HEK293 (cell line): Measurements from ENCODE around the gene USP6NL.

ENCODE experiments used
- CTCF ChIP-seq: fragments of 450-650 bp; formaldehyde crosslinking; IDR thresholded peaks from 2 replicates; pipeline ENCODE4 v1.5.1; 2016; ENCODE audit warnings: missing biosample characterization, missing genetic modification characterization
- KLF9 ChIP-seq: fragments of 450-650 bp; formaldehyde crosslinking; IDR thresholded peaks from 2 replicates; pipeline ENCODE4 v1.5.1; 2016; ENCODE audit warnings: missing biosample characterization, missing genetic modification characterization, low read depth
- ZIC2 ChIP-seq: fragments of 450-650 bp; formaldehyde crosslinking; IDR thresholded peaks from 2 replicates; pipeline ENCODE4 v1.5.1; 2016; ENCODE audit warnings: missing biosample characterization, missing genetic modification characterization
- ZNF280D ChIP-seq: fragments of 450-650 bp; formaldehyde crosslinking; IDR thresholded peaks from 2 replicates; pipeline ENCODE4 v1.5.1; 2016; ENCODE audit warnings: missing biosample characterization, missing genetic modification characterization
- ZNF423 ChIP-seq: fragments of 450-650 bp; formaldehyde crosslinking; IDR thresholded peaks from 2 replicates; pipeline ENCODE4 v1.5.1; 2016; ENCODE audit warnings: missing biosample characterization, missing genetic modification characterization
- ZNF488 ChIP-seq: fragments of 450-650 bp; formaldehyde crosslinking; IDR thresholded peaks from 2 replicates; pipeline ENCODE4 v1.5.1; 2016; ENCODE audit warnings: missing biosample characterization, missing genetic modification characterization
- ZNF530 ChIP-seq: fragments of 450-650 bp; formaldehyde crosslinking; IDR thresholded peaks from 2 replicates; pipeline ENCODE4 v1.5.1; 2016; ENCODE audit warnings: low read depth, missing biosample characterization, missing genetic modification characterization

GRCh38 chr10:11442001-11442773 lies 169.3 kb downstream of the USP6NL start:
- no peak for TF ChIP-seq CTCF
- TF ChIP-seq ZNF488 (tag by site-specific recombination): no peak
- no peak for TF ChIP-seq ZIC2 (tag by site-specific recombination)
- TF ChIP-seq ZNF530 (tag by site-specific recombination): no peak
- TF ChIP-seq ZNF423 (tag by site-specific recombination): no peak
- TF ChIP-seq ZNF280D (tag by site-specific recombination): no peak
- no peak for TF ChIP-seq KLF9
